ENCODE measurements around the gene SUGCT. TPM values are rescaled to one million over a fixed set of nuclear protein-coding genes. Genes with fewer than 3 reads are reported as not detected.

SUGCT gene
- total RNA-seq, 1 donor from 2014 or later: 3.1 TPM

- no peak for DNase-seq (ENCODE audit: extremely low read depth, low read depth, low spot score)
These were observed 371.4 kb downstream of the SUGCT start for GRCh38 chr7:40506158-40506557.

DNA sequence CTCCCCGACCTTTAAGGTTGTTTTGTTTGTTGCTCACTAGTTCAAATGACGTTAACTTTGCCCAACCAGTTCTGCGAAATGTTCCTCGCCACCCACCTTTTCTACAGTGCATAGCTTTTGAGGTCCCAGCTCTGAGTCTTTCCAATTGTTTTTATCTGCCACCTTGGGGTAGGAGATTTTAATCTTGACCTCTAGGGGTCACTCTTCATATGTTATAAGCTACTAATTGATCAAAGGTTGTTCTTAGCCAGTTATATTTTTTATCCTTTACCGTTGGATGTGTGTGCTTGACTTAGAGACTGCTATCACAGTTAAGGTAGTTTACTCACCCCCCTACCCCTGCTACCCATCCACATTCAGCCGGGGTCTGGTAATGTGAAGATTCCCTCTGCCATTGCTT is 372.4 kb downstream of the SUGCT start:
- no peak for DNase-seq (ENCODE audit: extremely low read depth, low read depth, low spot score)

DNA sequence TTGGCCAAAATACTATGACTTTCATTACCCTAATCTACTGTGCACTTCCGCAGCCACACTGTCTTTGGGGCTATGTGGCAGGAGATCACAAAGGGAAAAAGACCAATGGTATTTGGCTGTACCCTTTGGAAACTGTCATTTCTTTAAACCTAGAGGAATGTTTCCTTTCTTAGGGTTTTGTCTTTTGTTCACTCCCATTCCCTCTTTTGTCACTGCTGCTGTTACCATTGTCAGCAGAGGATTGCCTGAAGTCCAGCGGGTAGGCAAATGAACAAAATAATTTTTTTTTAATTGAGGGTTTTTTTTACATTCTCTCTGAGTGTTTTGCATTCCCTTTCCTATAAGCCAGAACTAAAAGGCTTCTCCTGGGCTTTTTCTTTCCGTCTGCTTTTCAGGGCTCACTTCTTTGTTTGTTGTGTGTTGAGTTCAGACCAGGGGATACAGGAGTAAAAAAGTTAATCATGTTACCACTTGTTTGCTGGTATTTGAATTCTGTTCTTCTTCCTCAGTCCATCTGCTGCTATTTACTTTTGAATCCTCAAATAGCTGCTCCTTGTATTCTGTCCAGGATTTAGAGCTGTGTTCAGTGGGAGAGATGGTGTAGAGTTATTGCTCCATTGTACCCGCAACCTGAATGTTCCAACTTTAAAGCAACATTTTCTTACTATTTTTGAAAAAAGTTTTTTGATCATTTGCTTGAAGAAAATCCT is 374.6 kb downstream of the SUGCT start:
- no peak for DNase-seq (ENCODE audit: extremely low read depth, low read depth, low spot score)

DNA sequence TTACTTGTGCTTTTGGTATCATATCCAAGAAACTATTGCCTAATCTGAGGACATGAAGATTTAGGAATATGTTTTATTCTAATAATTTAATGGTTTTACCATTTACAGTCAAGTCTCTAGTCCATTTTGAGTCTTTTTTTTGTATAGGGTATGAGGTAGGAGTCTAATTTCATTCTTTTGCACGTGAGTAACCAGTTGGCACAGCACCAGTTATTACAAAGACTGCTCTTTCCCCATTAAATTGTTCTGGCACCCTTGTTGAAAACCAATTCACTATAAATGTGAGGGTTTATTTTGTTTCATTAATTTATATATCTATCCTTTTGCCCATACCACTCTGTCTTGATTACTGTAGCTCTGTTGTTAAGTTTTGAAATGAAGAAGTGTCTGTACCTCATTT is 381.6 kb downstream of the SUGCT start:
- no peak for DNase-seq (ENCODE audit: extremely low read depth, low read depth, low spot score)

DNA sequence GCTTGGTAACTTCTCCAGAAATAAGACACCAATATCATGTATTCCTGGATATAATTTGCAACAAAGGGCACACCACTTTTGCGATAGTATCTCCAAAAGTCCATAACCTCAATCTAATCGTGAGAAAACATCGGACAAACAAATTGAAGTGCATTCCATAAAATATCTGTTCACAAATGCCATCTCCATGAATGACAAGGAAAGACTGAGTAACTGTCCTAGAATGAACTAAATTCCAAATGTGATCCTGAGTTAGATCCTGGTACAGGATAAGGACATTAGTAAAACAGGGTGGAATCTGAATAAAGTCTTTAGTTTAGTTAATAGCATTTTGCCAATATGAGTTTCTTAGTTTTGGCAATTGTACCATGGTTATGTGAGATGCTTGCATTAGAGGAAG is 384.2 kb downstream of the SUGCT start:
- DNase-seq (ENCODE audit: extremely low read depth, low read depth, low spot score): no peak

DNA sequence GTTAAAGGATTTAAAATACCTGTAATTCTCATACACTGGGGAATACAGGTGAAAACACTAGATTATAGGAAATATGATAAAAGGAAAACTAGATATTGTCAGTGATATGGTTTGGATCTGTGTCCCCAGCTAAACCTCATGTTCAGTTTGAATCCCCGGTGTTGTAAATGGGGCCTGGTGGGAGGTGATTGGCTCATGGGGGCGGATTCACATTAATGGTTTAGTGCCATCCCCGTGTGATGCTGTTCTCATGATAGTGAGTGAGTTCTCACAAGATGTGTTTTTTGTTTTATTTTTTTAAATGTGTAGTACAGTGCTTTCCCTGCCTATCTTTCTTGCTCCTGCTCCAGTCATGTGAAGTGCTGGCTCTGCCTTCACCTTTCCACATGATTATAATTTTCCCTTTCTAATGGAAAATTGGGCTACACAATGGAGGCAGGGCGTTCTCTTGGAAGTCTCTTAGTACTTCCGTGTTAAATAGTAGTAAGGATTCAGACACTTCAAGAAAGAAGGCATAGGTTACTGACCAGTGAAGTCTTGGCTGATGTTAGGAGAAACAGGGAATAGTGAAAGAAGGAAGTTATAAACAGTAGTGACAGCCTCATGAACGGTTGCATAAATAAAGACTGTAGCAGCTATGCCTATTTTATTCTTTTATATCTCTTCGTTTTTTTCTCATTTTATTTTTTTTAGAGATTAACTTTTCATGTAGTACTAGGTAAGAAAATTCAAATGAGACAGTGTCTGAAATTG is 386.4 kb downstream of the SUGCT start:
- no peak for DNase-seq (ENCODE audit: extremely low read depth, low read depth, low spot score)

- no peak for DNase-seq (ENCODE audit: extremely low read depth, low read depth, low spot score)
These were observed 391.0 kb downstream of the SUGCT start for GRCh38 chr7:40525764-40526163.

- DNase-seq (ENCODE audit: extremely low read depth, low read depth, low spot score): no peak
These were observed 392.3 kb downstream of the SUGCT start for GRCh38 chr7:40526951-40527715.

DNA sequence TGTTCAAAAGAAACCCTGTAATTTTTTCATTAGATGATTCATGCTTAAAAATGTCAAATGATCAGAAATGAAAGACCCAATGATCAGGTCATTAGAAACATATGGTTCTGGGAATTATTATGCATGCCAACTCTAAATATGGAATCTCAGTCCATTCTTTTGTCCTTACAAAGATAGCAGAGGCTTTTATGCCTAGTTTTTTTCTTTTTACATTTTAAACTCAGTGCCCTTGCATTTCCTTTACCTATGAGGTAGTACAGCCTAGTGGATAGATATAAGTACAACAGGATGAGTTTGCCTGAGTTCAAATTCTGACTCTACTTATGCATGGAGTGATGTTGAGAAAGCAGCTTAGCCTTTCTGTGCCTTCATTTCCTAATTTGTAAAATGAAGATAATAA is 392.9 kb downstream of the SUGCT start:
- DNase-seq (ENCODE audit: extremely low read depth, low read depth, low spot score): no peak

DNA sequence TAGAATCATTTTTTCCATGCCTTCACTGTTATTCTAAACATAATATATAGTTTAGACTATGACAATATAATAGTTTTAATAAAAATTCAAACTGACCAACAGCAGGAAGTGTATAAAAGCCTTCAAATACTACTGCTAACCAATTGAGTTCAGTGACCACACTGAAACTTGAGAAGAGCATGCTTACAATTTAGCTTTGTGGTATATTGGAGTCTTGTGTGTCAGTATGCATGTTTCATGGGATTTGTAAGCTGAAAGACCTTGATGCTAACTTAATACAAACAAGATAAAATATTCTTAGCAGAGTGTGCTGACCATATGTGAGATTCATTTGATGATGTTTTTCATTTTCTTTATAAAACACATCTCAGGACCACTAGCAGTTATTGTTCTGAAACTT is 395.5 kb downstream of the SUGCT start:
- no peak for DNase-seq (ENCODE audit: extremely low read depth, low read depth, low spot score)

DNA sequence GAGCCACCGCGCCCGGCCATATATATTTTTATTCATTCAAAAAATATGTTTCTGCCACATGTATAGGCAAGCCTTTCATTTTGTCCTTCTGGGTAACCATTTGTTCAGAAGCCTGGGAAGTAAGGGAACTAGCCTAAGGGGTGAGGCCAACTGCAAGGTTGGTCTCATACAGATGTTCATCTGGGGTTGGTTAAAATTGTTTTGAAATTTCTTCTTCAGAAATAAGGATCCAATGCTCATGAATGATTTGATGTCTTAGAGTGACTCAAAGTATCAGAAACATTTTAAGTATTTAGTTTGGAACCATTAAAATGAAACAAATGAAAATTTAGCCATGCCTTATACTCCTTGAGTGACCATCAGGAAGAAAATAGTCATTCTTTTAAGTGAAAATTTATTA is 397.2 kb downstream of the SUGCT start:
- no peak for DNase-seq (ENCODE audit: extremely low read depth, low read depth, low spot score)

GRCh38 chr7:40535678-40536077 is 400.9 kb downstream of the SUGCT start:
- no peak for DNase-seq (ENCODE audit: extremely low read depth, low read depth, low spot score)

DNA sequence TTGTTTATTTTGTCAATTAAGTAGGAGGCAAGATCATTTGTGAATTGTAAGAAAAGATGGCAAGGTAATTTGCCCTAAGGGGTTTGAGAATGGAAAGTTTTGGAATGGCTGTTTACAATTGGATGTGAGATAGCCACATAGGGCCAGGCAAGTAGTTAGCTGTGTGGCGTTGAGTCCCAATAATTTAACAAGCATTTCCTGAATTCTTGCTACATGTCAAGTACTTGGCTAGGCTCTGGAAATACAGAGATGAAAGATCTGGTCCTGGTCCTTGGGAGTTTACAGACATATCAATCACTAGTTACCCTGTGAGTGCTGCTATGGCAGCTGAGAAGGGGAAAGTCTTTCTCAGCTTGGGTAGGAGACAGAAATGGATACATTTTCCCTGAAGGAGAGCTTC is 401.6 kb downstream of the SUGCT start:
- DNase-seq (ENCODE audit: extremely low read depth, low read depth, low spot score): no peak

GRCh38 chr7:40538281-40538680 is 403.5 kb downstream of the SUGCT start:
- no peak for DNase-seq (ENCODE audit: extremely low read depth, low read depth, low spot score)

- no peak for DNase-seq (ENCODE audit: extremely low read depth, low read depth, low spot score)
These were observed 406.5 kb downstream of the SUGCT start for GRCh38 chr7:40541336-40541735.

DNA sequence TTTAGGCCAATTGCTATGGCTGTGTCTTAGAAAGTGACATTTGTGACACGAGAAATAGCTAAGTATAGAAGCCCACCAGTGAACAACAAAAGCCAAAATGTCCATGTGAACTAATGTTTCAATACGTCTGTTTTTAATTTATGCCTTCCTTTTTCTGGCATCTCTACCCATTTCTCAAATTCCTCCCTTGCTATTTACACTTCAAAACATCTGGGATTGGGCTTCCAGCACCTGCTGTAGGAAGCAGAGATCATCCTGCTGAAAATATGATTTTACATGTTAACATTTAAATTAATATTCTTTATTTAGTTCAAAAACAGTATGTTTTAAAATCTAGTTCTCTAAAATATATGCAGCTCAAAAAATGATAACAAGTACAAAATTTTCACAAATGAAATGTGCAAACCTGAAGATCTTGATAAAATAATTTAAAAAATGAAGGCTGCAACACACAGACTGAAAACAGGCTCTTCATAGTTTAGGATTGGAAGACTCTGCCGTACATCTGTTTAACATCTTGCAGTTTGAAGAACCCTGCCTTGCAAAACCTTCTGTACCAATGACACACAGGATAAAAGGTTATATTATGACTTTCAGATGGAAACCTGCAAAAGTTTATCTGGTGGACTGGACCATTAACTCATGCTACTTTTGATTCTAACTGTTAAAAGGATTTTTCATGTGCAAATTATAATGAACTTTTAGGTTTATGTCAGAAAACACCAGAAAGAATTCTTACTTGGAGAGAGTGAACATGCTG is 408.4 kb downstream of the SUGCT start:
- DNase-seq (ENCODE audit: extremely low read depth, low read depth, low spot score): no peak

DNA sequence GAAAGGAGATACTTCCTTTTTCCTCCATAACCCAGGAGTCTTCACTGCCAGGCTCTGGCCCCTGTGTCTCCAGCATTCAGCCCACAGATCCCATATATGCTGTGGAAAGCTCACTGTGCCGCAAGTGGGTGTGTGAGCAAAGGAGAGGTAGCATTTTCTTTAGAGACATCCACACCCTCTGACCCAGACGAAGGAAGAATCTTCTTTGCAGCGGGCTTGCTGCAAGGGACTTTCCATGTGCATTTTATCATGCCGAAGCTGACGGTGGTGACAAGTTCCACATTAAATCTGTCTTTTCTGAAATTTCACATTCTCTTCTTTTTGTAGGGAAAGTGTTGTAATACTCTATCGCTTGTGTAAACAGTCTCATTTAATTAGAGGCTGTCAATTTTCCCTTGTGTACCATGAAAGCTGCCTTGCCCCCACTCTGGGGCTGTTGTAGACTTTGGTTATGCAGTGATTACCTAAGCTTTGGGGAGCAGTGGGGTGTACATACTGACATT is 409.5 kb downstream of the SUGCT start:
- no peak for DNase-seq (ENCODE audit: extremely low read depth, low read depth, low spot score)

DNA sequence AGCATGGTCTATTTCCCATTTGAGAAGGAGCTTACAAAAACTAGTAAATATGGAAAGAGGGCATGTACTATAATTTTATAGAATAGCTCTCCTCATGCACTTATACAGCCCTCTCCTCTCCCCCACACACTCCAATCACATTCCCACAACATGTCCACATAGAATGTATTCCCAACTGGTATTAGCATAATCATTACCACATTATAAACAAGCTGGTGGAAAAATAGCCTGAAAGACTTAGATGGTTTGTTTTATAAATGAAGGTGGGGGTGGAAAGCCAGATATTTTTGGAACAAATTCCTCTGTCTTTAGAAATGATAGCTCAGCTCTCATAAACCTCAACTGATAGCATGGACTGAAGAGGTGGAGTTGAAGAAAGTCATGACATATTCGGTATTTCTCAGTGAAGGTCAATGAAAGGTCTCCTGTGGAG is 410.1 kb downstream of the SUGCT start:
- DNase-seq (ENCODE audit: extremely low read depth, low read depth, low spot score): no peak

DNA sequence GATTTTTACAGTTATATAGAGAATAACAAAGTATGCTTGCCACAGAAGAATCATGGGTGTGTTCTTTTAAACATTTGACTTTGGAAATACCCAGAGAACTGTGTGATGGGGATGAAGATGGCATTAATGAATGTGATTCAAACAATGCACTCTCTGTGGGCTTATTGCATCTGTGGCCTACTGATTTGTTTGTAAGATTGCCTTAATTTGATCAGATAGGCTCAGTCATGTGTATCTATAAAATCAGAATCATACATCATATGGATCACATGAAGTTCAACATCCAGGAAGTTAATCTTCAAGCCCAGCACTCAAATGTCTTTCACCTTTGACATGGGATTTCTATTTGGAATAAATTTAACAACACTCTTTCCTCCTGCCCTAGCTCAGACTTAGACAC is 410.9 kb downstream of the SUGCT start:
- no peak for DNase-seq (ENCODE audit: extremely low read depth, low read depth, low spot score)

- no peak for DNase-seq (ENCODE audit: extremely low read depth, low read depth, low spot score)
These were observed 412.1 kb downstream of the SUGCT start for GRCh38 chr7:40546616-40547501.
